ENCODE measurements around the gene SLC22A4. TPM values are rescaled to one million over a fixed set of nuclear protein-coding genes. Genes with fewer than 3 reads are reported as not detected.

Gene SLC22A4
- total RNA-seq, 2 donors from 2014 or later = 1.5 to 1.9 TPM

DNA sequence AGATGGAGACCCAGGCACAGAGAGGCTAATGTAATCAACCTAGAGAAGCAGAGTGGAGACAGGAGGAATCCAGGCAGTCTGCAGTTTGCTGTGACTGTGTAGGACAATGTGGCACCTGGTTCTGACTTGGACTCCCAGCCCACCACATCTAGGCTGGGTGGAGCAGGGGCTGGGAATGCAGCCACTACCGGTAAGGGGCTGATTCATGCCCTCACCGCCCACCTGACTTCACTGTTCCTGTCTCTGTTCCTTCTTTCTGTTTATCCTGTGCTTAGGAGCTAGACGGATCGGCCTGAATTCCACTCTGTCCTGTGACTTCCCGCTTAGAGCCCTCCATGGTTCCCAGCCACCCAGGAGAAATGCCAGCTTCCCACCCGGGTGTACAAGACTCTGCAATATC lies 34.1 kb upstream of the SLC22A4 start:
- DNase-seq (ENCODE audit: low spot score in 2 of 2) (peak in 1 of 2 donors; percentile 50), ATAC-seq (peak; percentile 17 to 36)
- Mint-ChIP-seq H3K27ac (peak overlapping the region in 1 of 2 donors; percentile 36), H3K36me3 (no peaks in the 10 kb centered on the region), H3K9me3 (no peaks in the 10 kb centered on the region)

DNA sequence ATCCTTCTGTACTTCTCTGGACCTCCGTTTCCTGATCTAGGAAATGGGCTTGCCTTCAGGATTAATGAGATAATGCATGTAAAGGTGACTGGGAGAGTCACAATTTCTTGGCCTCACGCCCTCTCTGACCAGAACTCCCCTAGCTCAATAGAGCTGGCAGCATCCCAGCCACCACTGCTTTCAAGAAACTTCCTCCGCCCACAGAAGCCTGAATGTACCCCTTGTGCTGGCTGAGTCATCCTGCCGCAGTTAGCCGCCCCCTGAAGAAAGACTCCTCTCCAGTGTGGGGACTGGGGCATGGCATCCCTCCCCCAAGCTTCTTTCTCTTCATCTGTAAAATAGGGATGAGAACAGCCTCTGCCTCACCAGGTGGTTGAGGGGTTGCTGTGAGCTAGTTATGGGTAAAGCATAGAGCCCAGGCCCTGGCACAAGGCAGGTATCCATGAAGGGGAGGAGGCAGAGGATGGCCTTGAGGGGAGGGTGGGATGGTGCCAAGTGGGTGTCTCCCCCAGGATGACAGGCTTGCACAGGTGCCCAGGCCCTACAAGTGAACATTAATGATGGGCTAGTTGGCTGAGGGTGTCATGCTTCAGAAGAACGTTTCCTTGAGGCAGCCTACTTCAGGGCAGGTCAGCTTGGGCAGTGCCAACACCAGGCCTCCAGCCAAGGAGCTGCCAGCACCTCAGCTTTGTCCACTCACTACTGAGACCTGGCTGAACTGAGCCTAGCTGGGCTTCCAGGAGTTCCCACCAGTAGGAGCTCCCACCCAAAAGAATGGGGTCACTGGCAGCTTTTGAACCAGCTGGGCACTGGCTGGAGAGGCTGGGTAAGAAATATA lies 33.3 kb upstream of the SLC22A4 start:
- peak overlapping the region in 1 of 2 donors; percentile 36 for H3K27ac Mint-ChIP-seq
- DNase-seq (ENCODE audit: low spot score in 2 of 2) (peak; percentile 40 to 51), ATAC-seq (peak; percentile 43 to 77)
- no peaks in the 10 kb centered on the region for H3K36me3 Mint-ChIP-seq
- no peaks in the 10 kb centered on the region for H3K9me3 Mint-ChIP-seq

DNA sequence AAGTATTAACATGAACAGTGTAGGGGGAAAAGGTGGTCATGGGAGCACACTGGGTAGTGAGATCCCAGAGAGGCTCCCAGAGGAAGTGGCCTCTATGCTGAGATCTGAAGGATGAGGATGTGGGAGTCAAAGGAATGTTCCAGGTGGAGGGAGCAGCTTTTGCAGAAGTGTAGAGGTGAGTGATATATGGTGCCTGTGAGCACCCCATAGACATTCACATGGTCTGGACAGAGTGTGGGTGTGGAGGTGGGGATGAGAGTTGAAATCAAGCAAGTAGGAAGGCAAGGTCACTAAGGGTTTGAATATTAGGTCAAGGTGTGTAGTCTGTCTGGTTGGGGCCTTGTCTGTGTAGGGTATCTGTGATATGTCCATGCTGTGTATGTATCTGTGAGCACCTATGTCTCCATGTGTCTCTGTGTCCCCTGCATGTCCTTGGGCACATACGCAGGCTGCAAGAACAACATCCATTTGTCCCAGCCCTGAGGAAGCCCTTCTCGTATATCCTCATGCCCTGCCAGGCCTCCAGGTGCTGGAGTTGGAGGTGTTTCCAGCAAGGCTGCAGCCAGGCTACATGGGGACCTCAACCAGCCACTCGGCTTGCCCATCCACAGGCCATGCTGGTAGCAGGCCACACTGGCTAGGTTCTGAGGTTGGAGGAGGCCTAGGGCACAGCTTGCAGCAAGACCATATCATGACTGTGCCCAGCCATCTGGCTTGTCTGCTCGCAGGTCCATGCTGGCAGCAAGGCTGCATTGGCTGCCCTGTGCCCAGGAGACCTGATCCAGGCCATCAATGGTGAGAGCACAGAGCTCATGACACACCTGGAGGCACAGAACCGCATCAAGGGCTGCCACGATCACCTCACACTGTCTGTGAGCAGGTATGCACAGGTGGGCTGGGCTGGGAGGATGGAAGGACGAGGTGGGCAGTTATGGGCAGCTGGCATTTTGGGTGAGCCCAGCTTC lies 32.0 kb upstream of the SLC22A4 start:
- ATAC-seq = no peak
- Mint-ChIP-seq H3K36me3 (no peaks in the 10 kb centered on the region), H3K9me3 (no peaks in the 10 kb centered on the region)

GRCh38 chr5:132262882-132263547 lies 31.2 kb upstream of the SLC22A4 start:
- H3K9me3 Mint-ChIP-seq = no peaks in the 10 kb centered on the region
- H3K36me3 Mint-ChIP-seq = no peaks in the 10 kb centered on the region
- ATAC-seq (no peak), DNase-seq (ENCODE audit: low spot score in 2 of 2) (peak in 1 of 2 donors; percentile 49)
- no peak overlapping the region for H3K27ac Mint-ChIP-seq

More for the DNA sequence above, 32.0 kb upstream of the SLC22A4 start:
- no peak overlapping the region for H3K27ac Mint-ChIP-seq
- DNase-seq (ENCODE audit: low spot score in 2 of 2) = peak in 1 of 2 donors; percentile 47

GRCh38 chr5:132263548-132264261 lies 30.5 kb upstream of the SLC22A4 start:
- Mint-ChIP-seq H3K9me3 (no peaks in the 10 kb centered on the region), H3K36me3 (no peaks in the 10 kb centered on the region), H3K27ac (no peak overlapping the region)
- ATAC-seq = peak in 1 of 2 donors; percentile 75
- peak in 1 of 2 donors; percentile 52 for DNase-seq (ENCODE audit: low spot score in 2 of 2)

DNA sequence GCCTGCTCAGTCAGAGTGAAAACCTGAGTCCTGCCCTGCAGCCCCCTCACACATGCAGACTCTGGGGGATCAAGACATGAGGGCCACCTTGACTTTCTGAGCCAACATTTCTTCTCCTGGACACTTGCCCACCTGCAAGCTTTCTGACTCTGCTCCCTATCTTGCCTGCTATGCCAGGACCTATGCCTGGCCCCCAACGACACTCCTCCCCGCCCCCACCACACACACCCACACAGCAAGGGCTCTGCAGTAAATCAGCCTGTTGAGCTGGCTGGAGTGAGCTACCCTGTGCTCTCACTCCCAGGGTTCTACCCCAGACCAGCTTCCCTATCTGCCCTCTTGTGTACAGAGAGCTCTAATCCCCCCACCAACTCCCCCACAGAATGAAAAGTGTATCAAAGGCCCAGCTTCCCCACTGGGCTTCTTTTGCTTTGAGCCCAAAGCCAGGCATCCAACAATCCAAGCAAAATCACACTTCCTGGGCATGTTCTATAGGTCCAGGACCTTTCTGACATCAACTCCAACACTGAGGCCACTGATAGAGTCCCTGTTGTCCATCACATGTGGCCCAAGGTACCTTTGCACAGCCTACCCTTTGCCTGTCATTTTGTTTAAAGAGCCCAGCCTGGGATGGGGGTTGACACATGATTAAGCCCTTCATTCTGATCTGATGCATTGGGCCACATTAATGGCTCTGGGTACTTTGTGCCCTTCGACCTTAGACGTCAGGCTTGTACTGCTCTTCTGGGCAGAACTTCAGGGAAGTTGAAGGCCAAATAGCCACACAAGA lies 29.5 kb upstream of the SLC22A4 start:
- Mint-ChIP-seq H3K9me3 (no peaks in the 10 kb centered on the region), H3K27ac (no peak overlapping the region), H3K36me3 (no peaks in the 10 kb centered on the region)
- ATAC-seq = no peak
- no peak for DNase-seq (ENCODE audit: low spot score in 2 of 2)

DNA sequence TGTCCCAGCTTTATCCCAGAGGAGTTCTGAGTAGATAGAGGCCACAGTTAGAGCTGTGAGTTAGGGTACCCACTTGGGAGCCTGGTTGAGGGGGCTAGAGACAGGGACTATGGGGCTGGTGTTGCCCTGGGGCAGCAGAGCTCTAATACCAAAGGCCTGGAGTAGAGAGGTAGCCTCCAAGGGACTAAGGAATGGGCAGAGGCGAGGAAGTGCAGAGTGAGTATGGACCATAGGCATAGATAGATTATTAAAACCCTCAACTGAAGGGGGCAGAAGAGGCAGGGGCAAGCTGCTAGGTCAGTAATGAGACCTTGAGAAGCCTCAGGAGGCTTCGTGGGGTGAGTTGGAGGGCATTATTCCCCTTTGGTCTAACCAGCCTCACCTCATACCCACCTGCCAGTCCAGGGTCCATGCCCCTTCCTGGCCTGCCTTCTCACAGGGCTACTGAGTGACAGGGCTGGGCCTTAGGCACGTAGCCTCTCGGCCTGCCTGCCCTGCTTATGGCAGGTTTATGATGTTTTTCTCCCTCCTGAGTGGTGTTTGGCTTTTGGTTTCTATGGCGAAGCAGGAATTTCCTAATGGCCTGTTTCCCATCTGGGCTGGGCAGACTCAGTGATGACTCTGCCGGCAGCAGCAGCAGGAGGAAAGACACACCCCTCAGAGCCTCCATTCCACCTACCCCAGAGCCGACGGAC lies 28.7 kb upstream of the SLC22A4 start:
- Mint-ChIP-seq H3K36me3 (no peaks in the 10 kb centered on the region), H3K27ac (no peak overlapping the region)

GRCh38 chr5:132266031-132266835 lies 28.0 kb upstream of the SLC22A4 start:
- DNase-seq (ENCODE audit: low spot score in 2 of 2) (peak in 1 of 2 donors; percentile 33), ATAC-seq (no peak)
- Mint-ChIP-seq H3K36me3 (no peaks in the 10 kb centered on the region), H3K9me3 (no peaks in the 10 kb centered on the region), H3K27ac (no peak overlapping the region)

More for the DNA sequence above, 28.7 kb upstream of the SLC22A4 start:
- ATAC-seq (no peak), DNase-seq (ENCODE audit: low spot score in 2 of 2) (peak in 1 of 2 donors; percentile 28)
- H3K9me3 Mint-ChIP-seq = no peaks in the 10 kb centered on the region

DNA sequence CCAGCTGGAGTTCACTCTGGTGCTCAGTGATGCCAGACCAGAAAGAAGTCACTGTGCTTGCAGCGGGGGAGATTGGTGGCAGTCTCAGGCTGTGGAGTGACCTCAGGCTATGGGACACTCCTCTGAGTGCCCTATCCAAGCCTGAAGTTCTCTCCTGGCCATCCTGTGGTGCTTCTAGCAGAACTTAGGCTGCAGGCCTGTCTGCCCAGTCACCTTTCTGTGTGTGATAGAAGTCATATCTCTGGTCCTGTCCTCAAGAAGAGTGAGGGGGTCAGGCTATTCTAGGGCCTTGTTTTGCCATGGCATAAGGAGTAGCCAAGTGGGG lies 27.4 kb upstream of the SLC22A4 start:
- DNase-seq (ENCODE audit: low spot score in 2 of 2) = peak in 1 of 2 donors; percentile 40

DNA sequence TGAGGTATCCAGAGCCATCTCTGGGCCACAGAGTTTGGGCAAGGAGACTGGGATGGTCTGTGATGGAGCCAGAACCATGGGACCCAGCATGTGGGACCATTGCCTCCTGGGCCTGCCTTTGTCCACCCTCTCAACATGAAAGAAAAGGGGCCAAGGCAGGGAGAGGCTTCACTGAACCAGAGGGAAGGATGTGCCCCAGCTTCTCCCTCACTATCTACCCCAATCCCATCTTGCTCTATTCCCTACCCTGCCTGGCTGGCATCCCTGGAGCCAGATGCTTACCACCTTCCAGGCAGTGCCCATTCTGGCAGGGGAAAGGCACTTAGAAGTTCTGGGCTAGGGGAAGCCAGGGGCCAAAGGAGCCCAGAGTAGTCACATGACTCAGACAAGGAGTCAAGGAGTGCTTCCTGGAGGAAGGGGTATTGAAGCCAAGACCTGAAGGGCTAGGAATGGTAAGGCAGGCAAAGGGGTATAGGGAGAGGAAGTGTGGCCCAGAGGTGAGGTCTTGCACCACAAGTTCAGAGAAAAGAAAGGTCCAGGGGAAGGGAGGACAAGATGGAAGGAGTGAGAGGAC lies 26.9 kb upstream of the SLC22A4 start:
- H3K27ac Mint-ChIP-seq = peak overlapping the region in 1 of 2 donors; percentile 20
- no peak for ATAC-seq
- H3K9me3 Mint-ChIP-seq = no peaks in the 10 kb centered on the region
- peak in 1 of 2 donors; percentile 43 for DNase-seq (ENCODE audit: low spot score in 2 of 2)
- H3K36me3 Mint-ChIP-seq = no peaks in the 10 kb centered on the region

More for the DNA sequence above, 27.4 kb upstream of the SLC22A4 start:
- no peaks in the 10 kb centered on the region for H3K9me3 Mint-ChIP-seq
- no peak for ATAC-seq
- H3K27ac Mint-ChIP-seq = peak overlapping the region in 1 of 2 donors; percentile 20
- H3K36me3 Mint-ChIP-seq = no peaks in the 10 kb centered on the region

- ATAC-seq (no peak), DNase-seq (ENCODE audit: low spot score in 2 of 2) (no peak)
- Mint-ChIP-seq H3K9me3 (no peaks in the 10 kb centered on the region), H3K36me3 (no peaks in the 10 kb centered on the region), H3K27ac (peak overlapping the region in 1 of 2 donors; percentile 29)
These were observed 26.0 kb upstream of the SLC22A4 start for GRCh38 chr5:132267931-132268768.

- DNase-seq (ENCODE audit: low spot score in 2 of 2) (no peak), ATAC-seq (peak in 1 of 2 donors; percentile 18)
- Mint-ChIP-seq H3K36me3 (no peaks in the 10 kb centered on the region), H3K9me3 (no peaks in the 10 kb centered on the region), H3K27ac (peak overlapping the region in 1 of 2 donors; percentile 72)
These were observed 25.2 kb upstream of the SLC22A4 start for GRCh38 chr5:132268769-132269551.
